ENCODE data around the gene KRTAP10-12.

The KRTAP10-12 gene

DNA sequence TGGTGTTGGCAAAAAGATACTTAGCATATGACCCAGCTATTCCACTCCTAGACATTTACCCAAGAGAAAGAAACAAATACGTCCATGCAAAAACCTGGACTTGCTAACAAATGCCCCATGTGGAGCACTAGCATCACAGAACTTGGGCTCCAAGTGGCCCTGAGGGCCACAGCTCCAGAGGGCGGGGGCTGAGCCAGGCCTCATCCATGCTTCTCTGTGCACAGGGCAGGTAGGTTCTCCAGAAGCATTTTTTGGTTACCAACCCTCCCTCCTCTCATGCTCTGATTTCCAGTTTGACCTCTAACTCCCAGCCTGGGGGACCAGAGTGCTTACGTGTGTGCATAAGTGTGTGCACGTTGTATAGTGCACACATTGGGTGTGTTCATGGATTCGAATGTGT lies 32.3 kb upstream of the KRTAP10-12 start:
- TF ChIP-seq Cebpa-rat (IDR thresholded peaks at IDR 0.05) = no peak
- H3K27ac ChIP-seq = no peak overlapping the region
- H3K36me3 ChIP-seq = no peaks in the 10 kb centered on the region
- no peak overlapping the region for H3K4me3 ChIP-seq
- H4K20me1 ChIP-seq = no peaks in the 10 kb centered on the region
- peaks cover 0 to under 1% (median 0%) of the 10 kb centered on the region in 10 experiments; a peak in 3 of 20 replicates for H3K4me1 ChIP-seq
- no peak overlapping the region for H3K9ac ChIP-seq
- H3K9me3 ChIP-seq (replicated peaks in 1 of 11) = peaks cover 18 to 46% (median 29%) of the 10 kb centered on the region in 11 experiments
- no peak overlapping the region for H3K4me2 ChIP-seq
- no peaks in the 10 kb centered on the region for H3K27me3 ChIP-seq

DNA sequence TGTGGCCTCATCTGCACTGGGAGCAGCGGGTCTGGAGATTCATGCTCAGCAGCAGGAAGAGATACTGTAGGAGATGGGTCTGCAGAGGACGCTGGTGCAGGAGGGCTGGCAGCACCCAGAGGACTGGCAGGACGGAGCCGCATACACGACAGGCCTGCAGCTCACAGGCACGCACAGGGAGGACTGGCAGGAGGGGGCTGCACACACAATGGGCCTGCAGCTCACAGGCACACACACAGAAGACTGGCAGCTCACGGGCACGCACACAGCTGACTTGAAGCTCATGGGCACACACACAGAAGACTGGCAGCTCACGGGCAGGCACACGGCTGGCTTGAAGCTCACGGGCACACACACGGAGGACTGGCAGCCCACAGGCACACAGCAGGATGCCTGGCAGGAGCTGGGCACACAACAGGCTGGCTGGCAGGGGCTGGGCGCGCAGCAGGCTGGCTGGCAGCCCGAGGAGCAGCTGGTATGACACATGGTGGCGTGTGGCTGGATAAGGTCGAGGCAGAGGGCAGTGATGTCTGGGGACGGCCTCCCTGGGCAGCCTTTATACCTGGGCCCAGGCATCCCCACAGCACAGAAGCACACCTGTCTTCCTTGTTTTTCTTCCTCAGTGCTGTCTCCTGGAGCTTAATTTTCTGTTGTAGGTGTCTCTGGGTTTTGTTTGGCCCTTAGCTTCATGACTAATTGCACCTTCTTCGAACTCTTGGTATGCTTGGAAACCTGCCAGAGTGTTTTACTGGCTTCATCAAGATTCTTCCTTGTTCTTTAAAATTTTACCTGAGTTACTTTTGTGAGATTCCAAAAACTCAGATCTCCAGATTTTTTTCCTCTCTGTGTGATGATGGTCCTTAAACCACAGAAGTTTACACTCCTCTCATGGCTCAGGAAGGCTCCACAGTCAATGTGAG lies 30.3 kb upstream of the KRTAP10-12 start, which contains the start of gene KRTAP12-2:
Gene KRTAP12-2, minus strand, starts transcription at position 527 of the 920 bp plus-strand sequence. Its CDS starts 41 bp downstream, at position 486.
- no peaks in the 10 kb centered on the region for H4K20me1 ChIP-seq
- H3K9me3 ChIP-seq (replicated peaks in 1 of 11) = peaks cover 35 to 65% (median 46%) of the 10 kb centered on the region in 11 experiments
- H3K27ac ChIP-seq = no peak within 1 kb of the TSS
- no peak within 1 kb of the TSS for H3K9ac ChIP-seq
- no peaks in the 10 kb centered on the region for H3K4me1 ChIP-seq
- no peak for TF ChIP-seq Cebpa-rat (IDR thresholded peaks at IDR 0.05)
- H3K27me3 ChIP-seq = no peaks in the 10 kb centered on the region
- H3K36me3 ChIP-seq = 0 out of 22 replicates have a peak, but pooled peaks cover 0 to 5% (median 0%) of the 10 kb centered on the region in 11 experiments
- H3K4me2 ChIP-seq = no peak within 1 kb of the TSS
- no peak within 1 kb of the TSS for H3K4me3 ChIP-seq

DNA sequence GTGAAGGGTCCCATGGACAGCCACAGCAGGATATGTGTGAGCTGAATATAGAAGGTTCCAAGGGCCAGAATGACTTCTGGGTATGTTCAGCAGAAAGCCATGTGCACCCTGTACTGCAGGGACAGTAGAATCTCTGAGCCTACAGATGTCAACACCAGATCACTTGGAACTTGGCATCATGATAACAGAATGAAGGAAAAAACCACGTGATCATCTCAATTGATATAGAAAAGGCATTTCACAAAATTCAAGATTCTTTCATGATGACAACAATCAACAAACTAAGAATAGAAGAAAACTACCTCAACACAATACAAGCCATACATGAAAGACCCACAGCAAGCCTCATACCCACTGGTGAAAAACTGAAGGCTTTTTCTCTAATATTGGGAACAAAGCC lies 29.4 kb upstream of the KRTAP10-12 start:
- no peak for TF ChIP-seq Cebpa-rat (IDR thresholded peaks at IDR 0.05)
- Histone ChIP-seq H3K9ac (no peak overlapping the region), H4K20me1 (no peaks in the 10 kb centered on the region), H3K27me3 (no peaks in the 10 kb centered on the region), H3K27ac (no peak overlapping the region), H3K4me1 (no peaks in the 10 kb centered on the region), H3K36me3 (0 out of 22 replicates have a peak, but pooled peaks cover 0 to 5% (median 0%) of the 10 kb centered on the region in 11 experiments), H3K4me3 (no peak overlapping the region), H3K4me2 (no peak overlapping the region), H3K9me3 (replicated peaks in 1 of 11) (peaks cover 43 to 71% (median 54%) of the 10 kb centered on the region in 11 experiments)

DNA sequence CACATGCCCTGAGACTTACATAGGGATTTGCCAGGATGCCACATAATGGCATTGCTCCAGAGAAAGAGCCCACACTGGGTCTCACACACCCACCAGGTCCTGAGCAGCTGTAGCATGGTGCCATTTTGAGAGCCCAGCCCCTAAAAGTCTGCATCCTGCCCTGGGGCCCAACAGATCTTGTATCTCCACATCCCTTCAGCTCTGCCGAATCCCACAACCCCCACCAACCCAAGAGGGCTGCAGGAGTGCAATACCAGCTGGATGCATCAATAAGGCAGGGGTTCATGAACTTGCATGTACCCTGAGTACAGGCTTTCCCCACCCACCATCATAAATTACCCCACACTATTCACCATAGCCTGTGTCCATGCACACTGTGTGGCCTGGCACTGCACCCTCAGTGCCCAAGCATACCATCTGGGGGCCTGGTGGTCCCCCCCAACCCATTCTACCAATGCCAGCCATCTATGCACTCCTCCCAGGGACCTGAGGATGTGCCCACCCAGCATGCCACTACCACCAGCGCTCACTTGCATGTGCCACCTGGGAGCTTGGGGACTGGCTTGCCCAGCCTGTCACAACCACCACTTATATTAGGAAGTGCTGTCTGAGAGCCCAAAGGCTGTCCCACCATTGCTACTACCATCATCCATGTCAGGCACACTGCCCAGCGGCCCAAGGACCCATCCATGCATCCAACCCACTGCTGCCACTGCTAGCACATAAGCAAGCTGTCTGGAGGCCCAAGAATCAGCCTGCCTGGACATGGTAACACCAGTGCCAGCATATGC lies 26.1 kb upstream of the KRTAP10-12 start:
- Histone ChIP-seq H3K4me3 (no peak overlapping the region), H3K4me1 (no peaks in the 10 kb centered on the region), H3K4me2 (no peak overlapping the region), H3K9ac (no peak overlapping the region), H3K27ac (no peak overlapping the region), H3K9me3 (replicated peaks in 1 of 11) (peaks cover 54 to 76% (median 61%) of the 10 kb centered on the region in 11 experiments), H3K27me3 (no peaks in the 10 kb centered on the region), H4K20me1 (no peaks in the 10 kb centered on the region), H3K36me3 (0 out of 22 replicates have a peak, but pooled peaks cover 0 to 5% (median 0%) of the 10 kb centered on the region in 11 experiments)
- TF ChIP-seq Cebpa-rat (IDR thresholded peaks at IDR 0.05) = no peak

DNA sequence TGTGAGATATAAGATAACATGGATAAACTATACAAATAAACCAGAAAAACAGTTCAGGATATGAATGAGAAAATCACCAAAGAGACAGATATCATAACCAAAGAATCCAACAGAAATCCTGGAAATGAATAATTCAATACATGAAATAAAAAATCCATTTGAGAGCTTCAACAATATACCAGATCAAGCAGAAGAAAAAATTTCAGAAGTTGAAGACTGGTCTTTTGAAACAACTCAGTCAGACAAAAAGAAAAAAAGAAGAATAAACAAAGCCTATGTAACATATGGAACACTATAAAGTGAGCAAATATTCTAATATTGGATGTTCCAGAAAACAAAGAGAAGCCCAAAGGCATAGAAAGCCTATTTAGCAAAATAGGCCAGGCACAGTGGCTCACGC lies 25.1 kb upstream of the KRTAP10-12 start:
- no peak overlapping the region for H3K4me2 ChIP-seq
- no peaks in the 10 kb centered on the region for H3K27me3 ChIP-seq
- no peaks in the 10 kb centered on the region for H3K4me1 ChIP-seq
- peaks cover 54 to 80% (median 63%) of the 10 kb centered on the region in 11 experiments for H3K9me3 ChIP-seq (replicated peaks in 1 of 11)
- TF ChIP-seq Cebpa-rat (IDR thresholded peaks at IDR 0.05) = no peak
- H3K4me3 ChIP-seq = no peak overlapping the region
- H3K9ac ChIP-seq = no peak overlapping the region
- H3K27ac ChIP-seq = no peak overlapping the region
- no peaks in the 10 kb centered on the region for H4K20me1 ChIP-seq
- H3K36me3 ChIP-seq = 0 out of 22 replicates have a peak, but pooled peaks cover 0 to 5% (median 0%) of the 10 kb centered on the region in 11 experiments

DNA sequence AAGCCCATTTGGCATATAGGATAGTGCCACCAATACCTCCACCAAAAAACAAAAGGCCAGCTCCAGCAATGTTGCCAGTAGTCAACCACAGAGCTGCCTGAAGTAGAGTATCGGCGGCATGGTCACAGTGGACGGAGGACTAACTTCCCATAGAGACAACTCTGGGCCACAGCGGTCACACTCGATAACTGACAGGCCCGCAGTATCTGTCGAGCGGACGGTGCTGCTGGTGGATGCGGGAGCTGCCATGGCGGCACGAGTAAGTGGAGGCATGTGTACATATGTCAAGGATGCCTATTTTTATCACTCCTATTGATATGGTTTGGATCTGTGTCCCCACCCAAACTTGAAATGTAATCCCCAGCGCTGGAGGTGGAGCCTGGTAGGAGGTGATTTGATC lies 19.1 kb upstream of the KRTAP10-12 start:
- Histone ChIP-seq H3K4me1 (no peaks in the 10 kb centered on the region), H3K27ac (no peak overlapping the region), H3K4me2 (no peak overlapping the region), H3K9ac (no peak overlapping the region), H3K36me3 (no peaks in the 10 kb centered on the region), H3K9me3 (replicated peaks in 1 of 11) (peaks cover 10 to 32% (median 17%) of the 10 kb centered on the region in 11 experiments), H3K27me3 (no peaks in the 10 kb centered on the region), H4K20me1 (no peaks in the 10 kb centered on the region), H3K4me3 (no peak overlapping the region)
- no peak for TF ChIP-seq Cebpa-rat (IDR thresholded peaks at IDR 0.05)

DNA sequence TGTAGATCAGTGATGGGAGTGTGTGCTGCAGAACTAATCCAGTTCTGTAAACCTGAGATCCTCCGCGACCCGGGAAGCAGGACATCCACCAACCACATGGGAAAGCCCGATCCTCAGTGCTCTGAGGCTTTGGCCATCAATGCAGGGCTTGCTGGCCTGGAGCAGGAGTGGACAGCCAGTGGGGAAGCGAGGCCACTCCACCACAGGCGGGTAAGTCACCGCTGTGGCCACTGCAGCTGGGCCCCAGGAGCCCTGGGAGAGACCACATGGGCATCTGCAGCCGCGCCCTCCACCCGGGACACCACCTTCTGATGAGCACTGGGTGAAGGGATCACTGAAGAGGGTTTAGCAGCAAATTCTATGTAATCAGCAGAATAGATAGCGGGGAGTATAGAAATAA lies 15.8 kb upstream of the KRTAP10-12 start:
- no peaks in the 10 kb centered on the region for H4K20me1 ChIP-seq
- no peak overlapping the region for H3K4me2 ChIP-seq
- H3K9me3 ChIP-seq (replicated peaks in 1 of 11) = peaks cover 0 to 4% (median under 1%) of the 10 kb centered on the region in 11 experiments; a peak in 3 of 22 replicates
- no peaks in the 10 kb centered on the region for H3K27me3 ChIP-seq
- H3K4me3 ChIP-seq = no peak overlapping the region
- no peak overlapping the region for H3K27ac ChIP-seq
- no peak overlapping the region for H3K9ac ChIP-seq
- TF ChIP-seq Cebpa-rat (IDR thresholded peaks at IDR 0.05) = no peak
- peaks cover 0 to 4% (median 0%) of the 10 kb centered on the region in 10 experiments; a peak in 3 of 20 replicates for H3K4me1 ChIP-seq
- H3K36me3 ChIP-seq = no peaks in the 10 kb centered on the region

DNA sequence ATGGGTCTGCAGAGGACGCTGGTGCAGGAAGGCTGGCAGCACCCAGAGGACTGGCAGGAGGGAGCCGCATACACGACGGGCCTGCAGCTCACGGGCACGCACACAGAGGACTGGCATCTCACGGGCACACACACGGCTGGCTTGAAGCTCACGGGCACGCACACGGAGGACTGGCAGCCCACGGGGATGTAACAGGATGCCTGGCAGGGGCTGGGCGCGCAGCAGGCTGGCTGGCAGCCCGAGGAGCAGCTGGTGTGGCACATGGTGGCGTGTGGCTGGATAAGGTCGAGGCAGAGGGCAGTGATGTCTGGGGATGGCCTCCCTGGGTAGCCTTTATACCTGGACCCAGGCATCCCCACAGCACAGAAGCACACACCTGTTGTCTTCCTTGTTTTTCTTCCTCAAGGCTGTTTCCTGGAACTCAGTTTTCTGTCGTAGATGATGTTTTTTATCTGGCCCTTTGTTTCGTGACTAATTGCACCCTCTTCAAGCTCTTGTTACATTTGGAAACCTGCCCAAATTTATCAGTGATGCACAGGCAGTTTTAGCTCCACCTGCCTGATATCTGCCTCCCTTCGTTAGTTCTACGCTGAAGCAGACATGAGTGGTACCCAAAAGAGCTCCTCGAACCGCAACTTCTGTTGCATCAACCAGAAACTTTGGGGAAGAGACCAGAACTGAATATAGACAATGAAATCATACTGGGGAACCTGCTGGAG lies 15.0 kb upstream of the KRTAP10-12 start, which contains the start of gene KRTAP12-1:
Gene KRTAP12-1, minus strand, starts transcription at position 303 of the 719 bp plus-strand sequence. Its CDS starts 40 bp downstream, at position 263.
- H3K9me3 ChIP-seq (replicated peaks in 1 of 11) = peaks cover 0 to 4% (median 0%) of the 10 kb centered on the region in 11 experiments; a peak in 1 of 22 replicates

More for the DNA sequence above, 15.0 kb upstream of the KRTAP10-12 start, which contains the start of gene KRTAP12-1:
- H3K36me3 ChIP-seq = no peaks in the 10 kb centered on the region
- no peak within 1 kb of the TSS for H3K9ac ChIP-seq
- H3K4me1 ChIP-seq = peaks cover 0 to 9% (median 0%) of the 10 kb centered on the region in 10 experiments; a peak in 3 of 20 replicates
- H3K27me3 ChIP-seq = no peaks in the 10 kb centered on the region; a peak in 1 of 22 replicates
- no peak within 1 kb of the TSS for H3K27ac ChIP-seq
- no peaks in the 10 kb centered on the region for H4K20me1 ChIP-seq
- no peak within 1 kb of the TSS for H3K4me2 ChIP-seq
- TF ChIP-seq Cebpa-rat (IDR thresholded peaks at IDR 0.05) = no peak
- H3K4me3 ChIP-seq = no peak within 1 kb of the TSS
